ENCODE data around the gene MYO6.

MYO6 gene

GRCh38 chr6:75848274-75848673 lies 99.2 kb downstream of the MYO6 start:
- no peaks in the 10 kb centered on the region for H3K4me1 ChIP-seq (ENCODE audit: control insufficient read depth, insufficient read depth, low read length, poor library complexity, severe bottlenecking)
- H3K36me3 ChIP-seq (ENCODE audit: control insufficient read depth, insufficient read depth, low read length) = no peaks in the 10 kb centered on the region
- H3K27me3 ChIP-seq (replicated peaks; ENCODE audit: control insufficient read depth, insufficient read depth, low read length, poor library complexity, severe bottlenecking) = no peaks in the 10 kb centered on the region
- H3K27ac ChIP-seq (ENCODE audit: insufficient read depth, low read length, poor library complexity, severe bottlenecking) = no peak overlapping the region
- no peak overlapping the region for H3K4me3 ChIP-seq (ENCODE audit: insufficient read depth, low read depth, low read length, poor library complexity, severe bottlenecking)
- no peaks in the 10 kb centered on the region for H3K9me3 ChIP-seq (ENCODE audit: control insufficient read depth, low read length)
- no peak for DNase-seq

- no peak for DNase-seq
- Histone ChIP-seq H3K4me3 (ENCODE audit: insufficient read depth, low read depth, low read length, poor library complexity, severe bottlenecking) (no peak overlapping the region), H3K4me1 (ENCODE audit: control insufficient read depth, insufficient read depth, low read length, poor library complexity, severe bottlenecking) (no peaks in the 10 kb centered on the region), H3K9me3 (ENCODE audit: control insufficient read depth, low read length) (no peaks in the 10 kb centered on the region), H3K36me3 (ENCODE audit: control insufficient read depth, insufficient read depth, low read length) (no peaks in the 10 kb centered on the region), H3K27ac (ENCODE audit: insufficient read depth, low read length, poor library complexity, severe bottlenecking) (no peak overlapping the region), H3K27me3 (replicated peaks; ENCODE audit: control insufficient read depth, insufficient read depth, low read length, poor library complexity, severe bottlenecking) (no peaks in the 10 kb centered on the region)
Measured at GRCh38 chr6:75849329-75850025, 100.4 kb downstream of the MYO6 start.

- no peak for DNase-seq
- H3K27me3 ChIP-seq (replicated peaks; ENCODE audit: control insufficient read depth, insufficient read depth, low read length, poor library complexity, severe bottlenecking) = no peaks in the 10 kb centered on the region
- no peak overlapping the region for H3K4me3 ChIP-seq (ENCODE audit: insufficient read depth, low read depth, low read length, poor library complexity, severe bottlenecking)
- H3K9me3 ChIP-seq (ENCODE audit: control insufficient read depth, low read length) = no peaks in the 10 kb centered on the region
- no peak overlapping the region for H3K27ac ChIP-seq (ENCODE audit: insufficient read depth, low read length, poor library complexity, severe bottlenecking)
- H3K4me1 ChIP-seq (ENCODE audit: control insufficient read depth, insufficient read depth, low read length, poor library complexity, severe bottlenecking) = no peaks in the 10 kb centered on the region
- no peaks in the 10 kb centered on the region for H3K36me3 ChIP-seq (ENCODE audit: control insufficient read depth, insufficient read depth, low read length)
Measured at GRCh38 chr6:75850026-75850833, 101.2 kb downstream of the MYO6 start.

DNA sequence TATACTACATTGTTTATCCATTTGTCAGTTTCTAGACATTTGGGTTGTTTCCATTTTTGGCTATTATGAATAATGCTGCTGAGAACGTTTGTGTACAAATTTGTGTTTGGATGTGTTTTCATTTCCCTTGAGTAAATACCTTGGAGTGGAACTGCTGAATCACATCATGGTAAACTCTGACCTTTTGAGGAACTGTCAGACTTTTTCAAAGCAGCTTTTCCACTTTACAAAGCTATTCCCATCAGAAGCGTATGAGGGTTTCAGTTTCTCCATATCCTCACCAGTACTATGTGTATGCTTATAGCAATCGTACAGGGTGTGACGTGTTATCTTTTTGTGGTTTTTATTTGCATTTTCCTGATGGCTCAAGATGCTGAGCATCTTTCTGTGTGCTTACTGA lies 103.7 kb downstream of the MYO6 start:
- Histone ChIP-seq H3K4me3 (ENCODE audit: insufficient read depth, low read depth, low read length, poor library complexity, severe bottlenecking) (no peak overlapping the region), H3K4me1 (ENCODE audit: control insufficient read depth, insufficient read depth, low read length, poor library complexity, severe bottlenecking) (no peaks in the 10 kb centered on the region), H3K9me3 (ENCODE audit: control insufficient read depth, low read length) (no peaks in the 10 kb centered on the region), H3K27ac (ENCODE audit: insufficient read depth, low read length, poor library complexity, severe bottlenecking) (no peak overlapping the region), H3K36me3 (ENCODE audit: control insufficient read depth, insufficient read depth, low read length) (no peaks in the 10 kb centered on the region), H3K27me3 (replicated peaks; ENCODE audit: control insufficient read depth, insufficient read depth, low read length, poor library complexity, severe bottlenecking) (no peaks in the 10 kb centered on the region)
- no peak for DNase-seq

- no peak for DNase-seq
- no peaks in the 10 kb centered on the region for H3K4me1 ChIP-seq (ENCODE audit: control insufficient read depth, insufficient read depth, low read length, poor library complexity, severe bottlenecking)
- no peak overlapping the region for H3K4me3 ChIP-seq (ENCODE audit: insufficient read depth, low read depth, low read length, poor library complexity, severe bottlenecking)
- H3K27me3 ChIP-seq (replicated peaks; ENCODE audit: control insufficient read depth, insufficient read depth, low read length, poor library complexity, severe bottlenecking) = no peaks in the 10 kb centered on the region
- no peaks in the 10 kb centered on the region for H3K36me3 ChIP-seq (ENCODE audit: control insufficient read depth, insufficient read depth, low read length)
- no peaks in the 10 kb centered on the region for H3K9me3 ChIP-seq (ENCODE audit: control insufficient read depth, low read length)
- H3K27ac ChIP-seq (ENCODE audit: insufficient read depth, low read length, poor library complexity, severe bottlenecking) = no peak overlapping the region
Measured at GRCh38 chr6:75853806-75854205, 104.8 kb downstream of the MYO6 start.

DNA sequence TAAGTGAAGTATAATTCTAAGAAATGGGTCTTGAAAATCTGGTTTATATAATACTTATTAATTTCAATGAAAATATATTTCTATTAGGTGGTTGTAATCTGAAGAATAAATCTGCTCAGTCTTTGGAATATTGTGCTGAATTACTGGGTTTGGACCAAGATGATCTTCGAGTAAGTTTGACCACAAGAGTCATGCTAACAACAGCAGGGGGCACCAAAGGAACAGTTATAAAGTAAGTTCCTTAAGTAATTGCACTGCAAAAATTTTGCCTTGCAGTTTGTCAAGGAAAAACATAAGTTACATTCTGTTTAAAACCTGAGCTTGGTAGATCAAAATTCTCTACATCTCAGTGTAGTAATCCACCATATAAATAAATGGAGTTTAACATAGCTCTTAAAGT lies 106.0 kb downstream of the MYO6 start:
- Histone ChIP-seq H3K36me3 (ENCODE audit: control insufficient read depth, insufficient read depth, low read length) (no peaks in the 10 kb centered on the region), H3K27me3 (replicated peaks; ENCODE audit: control insufficient read depth, insufficient read depth, low read length, poor library complexity, severe bottlenecking) (no peaks in the 10 kb centered on the region), H3K4me3 (ENCODE audit: insufficient read depth, low read depth, low read length, poor library complexity, severe bottlenecking) (no peak overlapping the region), H3K4me1 (ENCODE audit: control insufficient read depth, insufficient read depth, low read length, poor library complexity, severe bottlenecking) (no peaks in the 10 kb centered on the region), H3K9me3 (ENCODE audit: control insufficient read depth, low read length) (no peaks in the 10 kb centered on the region), H3K27ac (ENCODE audit: insufficient read depth, low read length, poor library complexity, severe bottlenecking) (no peak overlapping the region)
- DNase-seq = no peak

- no peak overlapping the region for H3K27ac ChIP-seq (ENCODE audit: insufficient read depth, low read length, poor library complexity, severe bottlenecking)
- H3K36me3 ChIP-seq (ENCODE audit: control insufficient read depth, insufficient read depth, low read length) = no peaks in the 10 kb centered on the region
- no peaks in the 10 kb centered on the region for H3K4me1 ChIP-seq (ENCODE audit: control insufficient read depth, insufficient read depth, low read length, poor library complexity, severe bottlenecking)
- H3K27me3 ChIP-seq (replicated peaks; ENCODE audit: control insufficient read depth, insufficient read depth, low read length, poor library complexity, severe bottlenecking) = no peaks in the 10 kb centered on the region
- H3K4me3 ChIP-seq (ENCODE audit: insufficient read depth, low read depth, low read length, poor library complexity, severe bottlenecking) = no peak overlapping the region
- DNase-seq = no peak
- no peaks in the 10 kb centered on the region for H3K9me3 ChIP-seq (ENCODE audit: control insufficient read depth, low read length)
Measured at GRCh38 chr6:75856902-75857301, 107.9 kb downstream of the MYO6 start.

GRCh38 chr6:75863001-75863400 lies 114.0 kb downstream of the MYO6 start:
- no peaks in the 10 kb centered on the region for H3K36me3 ChIP-seq (ENCODE audit: control insufficient read depth, insufficient read depth, low read length)
- no peak overlapping the region for H3K4me3 ChIP-seq (ENCODE audit: insufficient read depth, low read depth, low read length, poor library complexity, severe bottlenecking)
- no peaks in the 10 kb centered on the region for H3K4me1 ChIP-seq (ENCODE audit: control insufficient read depth, insufficient read depth, low read length, poor library complexity, severe bottlenecking)
- H3K27ac ChIP-seq (ENCODE audit: insufficient read depth, low read length, poor library complexity, severe bottlenecking) = no peak overlapping the region
- DNase-seq = no peak
- H3K27me3 ChIP-seq (replicated peaks; ENCODE audit: control insufficient read depth, insufficient read depth, low read length, poor library complexity, severe bottlenecking) = no peaks in the 10 kb centered on the region
- no peaks in the 10 kb centered on the region for H3K9me3 ChIP-seq (ENCODE audit: control insufficient read depth, low read length)

DNA sequence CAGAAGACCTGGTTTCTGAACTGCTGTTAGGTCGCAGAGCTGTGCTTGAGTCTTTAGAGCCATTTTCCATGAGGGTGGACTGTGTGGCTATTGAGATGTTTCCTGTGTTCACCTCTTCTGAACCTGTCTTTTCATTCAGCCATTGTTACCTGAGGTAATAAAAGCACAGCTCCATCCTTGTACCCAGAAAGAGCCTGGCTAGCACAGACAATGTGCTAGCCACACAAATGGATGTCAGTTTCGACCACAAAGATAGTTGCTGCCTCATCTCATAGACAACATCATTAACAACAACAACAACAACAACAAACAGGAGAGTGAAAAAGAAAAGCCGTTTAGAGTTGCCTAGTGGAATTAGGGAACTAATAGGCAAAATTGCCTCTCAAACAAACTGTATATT lies 114.7 kb downstream of the MYO6 start:
- Histone ChIP-seq H3K27me3 (replicated peaks; ENCODE audit: control insufficient read depth, insufficient read depth, low read length, poor library complexity, severe bottlenecking) (no peaks in the 10 kb centered on the region), H3K36me3 (ENCODE audit: control insufficient read depth, insufficient read depth, low read length) (no peaks in the 10 kb centered on the region)

DNA sequence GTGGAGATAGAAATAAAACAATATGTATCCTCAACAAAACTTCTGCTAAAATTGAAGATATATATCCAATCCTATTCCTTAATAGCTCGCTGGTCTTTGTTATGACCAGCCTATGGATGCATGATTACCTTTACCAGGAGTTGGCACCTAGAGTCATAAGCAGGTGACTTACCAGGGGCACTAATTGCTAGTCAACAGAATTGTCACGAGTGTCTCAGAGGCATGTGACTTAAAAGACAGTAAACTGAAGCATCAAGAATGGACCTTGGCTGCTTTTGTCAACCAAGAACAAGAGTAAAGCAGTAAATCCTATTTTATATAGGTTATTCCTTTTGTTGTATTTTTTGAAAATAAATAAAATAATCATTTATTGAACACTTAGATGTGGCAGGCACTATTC lies 115.4 kb downstream of the MYO6 start:
- DNase-seq = no peak
- Histone ChIP-seq H3K4me1 (ENCODE audit: control insufficient read depth, insufficient read depth, low read length, poor library complexity, severe bottlenecking) (no peaks in the 10 kb centered on the region), H3K27me3 (replicated peaks; ENCODE audit: control insufficient read depth, insufficient read depth, low read length, poor library complexity, severe bottlenecking) (no peaks in the 10 kb centered on the region), H3K9me3 (ENCODE audit: control insufficient read depth, low read length) (no peaks in the 10 kb centered on the region), H3K4me3 (ENCODE audit: insufficient read depth, low read depth, low read length, poor library complexity, severe bottlenecking) (no peak overlapping the region), H3K36me3 (ENCODE audit: control insufficient read depth, insufficient read depth, low read length) (no peaks in the 10 kb centered on the region), H3K27ac (ENCODE audit: insufficient read depth, low read length, poor library complexity, severe bottlenecking) (no peak overlapping the region)

More for the DNA sequence above, 114.7 kb downstream of the MYO6 start:
- no peak overlapping the region for H3K27ac ChIP-seq (ENCODE audit: insufficient read depth, low read length, poor library complexity, severe bottlenecking)
- DNase-seq = no peak
- H3K9me3 ChIP-seq (ENCODE audit: control insufficient read depth, low read length) = no peaks in the 10 kb centered on the region
- H3K4me3 ChIP-seq (ENCODE audit: insufficient read depth, low read depth, low read length, poor library complexity, severe bottlenecking) = no peak overlapping the region
- no peaks in the 10 kb centered on the region for H3K4me1 ChIP-seq (ENCODE audit: control insufficient read depth, insufficient read depth, low read length, poor library complexity, severe bottlenecking)

Data from effector memory CD4-positive, alpha-beta T cell (primary cell).